ENCODE data around the gene RNF167.

The RNF167 gene

DNA sequence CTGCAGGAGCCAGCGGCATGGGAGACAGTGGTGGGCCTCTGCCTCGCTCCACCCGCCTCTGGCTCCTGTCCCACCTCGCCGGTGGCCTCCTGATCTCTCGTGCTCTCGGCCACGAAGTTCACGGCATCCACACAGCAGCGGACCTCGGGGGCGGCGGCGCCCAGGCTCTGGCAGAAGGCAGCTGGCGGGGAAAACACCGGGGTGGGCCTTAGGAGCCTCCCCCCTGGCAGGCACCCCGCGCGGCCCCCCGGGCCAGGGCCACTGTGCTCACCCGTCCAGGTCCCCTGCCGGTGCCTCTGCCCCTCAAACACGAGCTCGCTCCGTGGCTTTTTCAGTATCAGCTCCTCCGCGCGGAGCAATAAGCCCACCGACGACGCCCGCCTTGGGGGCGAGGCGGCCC, 41.1 kb upstream of the RNF167 start:
- peak overlapping the region; percentile 54 for H3K4me3 ChIP-seq (replicated peaks in 1 of 2; ENCODE audit: low read depth in 2 of 2, low read length in 2 of 2)

DNA sequence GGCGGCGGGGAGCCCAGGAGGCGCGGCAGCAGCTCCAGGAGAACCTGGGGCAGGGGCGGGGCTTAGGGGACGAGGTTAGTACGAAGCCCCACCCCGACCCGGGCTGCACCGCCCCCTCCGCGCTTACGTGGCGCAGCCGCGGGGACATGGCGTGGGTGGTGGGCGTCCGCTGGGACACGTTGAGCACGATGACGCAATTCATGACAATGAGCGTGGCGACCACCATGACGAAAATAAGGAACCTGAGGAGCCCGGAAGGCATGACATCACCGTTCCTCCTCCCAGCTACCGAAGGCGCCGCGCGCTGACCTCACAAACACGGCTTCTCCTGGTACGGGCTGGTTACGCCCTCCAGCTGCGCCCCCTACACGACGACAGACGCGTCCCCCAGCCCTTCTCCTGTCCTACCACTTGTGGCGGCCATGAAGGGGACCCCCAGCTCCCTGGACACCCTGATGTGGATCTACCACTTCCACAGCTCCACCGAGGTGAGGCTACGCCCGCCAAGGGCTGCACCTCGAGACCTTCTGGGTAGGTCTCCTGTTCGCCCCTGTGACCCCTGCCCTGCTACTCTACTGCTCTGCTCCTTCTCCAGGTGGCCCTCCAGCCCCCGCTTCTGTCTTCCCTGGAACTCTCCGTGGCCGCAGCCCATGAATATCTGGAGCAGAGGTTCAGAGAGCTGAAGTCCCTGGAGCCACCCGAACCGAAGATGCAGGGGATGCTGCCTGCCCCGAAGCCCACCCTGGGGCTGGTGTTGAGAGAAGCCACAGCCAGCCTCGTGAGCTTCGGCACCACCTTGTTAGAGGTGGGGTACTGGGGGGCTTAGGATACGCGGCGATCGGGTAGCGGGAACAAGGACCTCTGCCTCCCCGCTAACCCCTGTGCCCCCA, 40.5 kb upstream of the RNF167 start, which contains the start of gene C17orf107:
Gene C17orf107 (plus strand): TSS at position 196 of the 890 bp plus-strand sequence. CDS start 227 bp downstream, at position 423.
- peak; percentile 79 to 88 for DNase-seq (ENCODE audit: low read depth in 2 of 2)
- TF ChIP-seq CTCF (IDR thresholded peaks at IDR 0.05; ENCODE audit: low read depth, low read length), result no peak
- H3K4me3 ChIP-seq (replicated peaks in 1 of 2; ENCODE audit: low read depth in 2 of 2, low read length in 2 of 2), result peak within 1 kb of the TSS; percentile 54

More for the DNA sequence above, 41.1 kb upstream of the RNF167 start:
- TF ChIP-seq CTCF (IDR thresholded peaks at IDR 0.05; ENCODE audit: low read depth, low read length), result no peak
- no peak for DNase-seq (ENCODE audit: low read depth in 2 of 2)

DNA sequence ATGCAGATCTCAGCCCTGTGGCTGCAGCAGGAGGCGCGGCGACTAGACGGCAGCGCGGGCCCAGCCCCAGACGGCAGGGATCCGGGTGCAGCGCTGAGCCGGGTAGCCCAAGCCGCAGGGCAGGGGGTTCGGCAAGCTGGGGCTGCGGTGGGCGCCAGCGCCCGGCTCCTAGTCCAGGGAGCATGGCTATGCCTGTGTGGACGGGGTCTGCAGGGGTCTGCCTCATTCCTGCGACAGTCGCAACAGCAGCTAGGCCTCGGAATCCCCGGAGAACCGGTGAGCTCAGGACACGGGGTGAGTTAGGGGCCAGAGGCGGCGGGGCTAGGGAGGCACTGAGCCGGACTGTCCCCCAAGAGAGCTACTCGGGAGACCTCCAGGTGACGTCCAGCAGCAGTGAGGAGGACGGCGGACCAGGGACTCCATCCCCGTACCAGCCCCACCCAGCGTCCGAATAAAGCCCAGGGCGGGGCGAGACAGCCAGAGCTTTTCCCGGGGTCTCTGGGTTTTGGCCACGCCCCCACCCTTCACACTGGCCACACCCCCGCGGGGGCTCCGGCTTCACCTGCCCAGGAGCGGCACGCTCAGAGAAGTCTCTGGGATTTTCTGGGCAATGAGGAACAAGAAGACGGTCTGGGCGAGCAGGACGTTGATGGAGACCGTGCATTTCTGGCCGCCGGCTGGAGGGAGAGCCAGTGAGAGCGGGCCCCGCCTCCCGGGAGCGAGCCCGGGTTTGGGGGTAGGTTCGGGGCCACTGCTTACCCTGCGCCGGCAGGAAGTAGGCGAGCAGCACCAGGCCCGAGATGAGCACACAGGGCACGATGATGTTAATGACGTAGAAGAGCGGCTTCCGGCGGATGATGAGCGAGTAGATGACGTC, 39.6 kb upstream of the RNF167 start:
- no peak for DNase-seq (ENCODE audit: low read depth in 2 of 2)
- peak overlapping the region in 1 of 2 donors; percentile 54 for H3K4me3 ChIP-seq (replicated peaks in 1 of 2; ENCODE audit: low read depth in 2 of 2, low read length in 2 of 2)
- no peak for TF ChIP-seq CTCF (IDR thresholded peaks at IDR 0.05; ENCODE audit: low read depth, low read length)

DNA sequence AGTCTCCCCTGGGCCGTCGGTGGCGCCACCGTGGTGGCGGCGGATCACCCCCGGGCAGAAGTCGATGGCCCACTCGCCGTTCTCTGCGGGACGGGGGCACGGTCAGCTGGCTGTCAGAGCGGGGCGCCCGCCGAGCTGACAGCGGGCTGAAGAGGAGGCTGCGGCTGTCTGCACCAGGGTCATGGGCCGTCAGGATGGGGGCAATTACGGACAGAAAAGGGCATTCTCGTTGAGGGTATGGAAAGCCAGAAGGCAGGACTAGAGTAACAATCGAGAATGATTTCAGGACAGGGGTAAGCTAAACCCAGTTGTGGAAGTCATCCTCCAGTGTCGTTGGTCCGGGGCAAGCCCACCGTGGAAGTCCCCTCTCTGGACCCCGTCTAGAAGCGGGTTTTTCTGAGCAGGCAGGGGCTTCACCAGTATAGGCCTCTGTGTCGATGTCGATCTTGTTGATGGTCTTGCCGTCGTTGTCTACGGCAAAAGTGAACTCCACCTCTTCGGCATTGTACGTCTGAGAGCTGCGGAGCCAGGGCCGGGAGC, 38.9 kb upstream of the RNF167 start:
- no peak for DNase-seq (ENCODE audit: low read depth in 2 of 2)
- H3K4me3 ChIP-seq (replicated peaks in 1 of 2; ENCODE audit: low read depth in 2 of 2, low read length in 2 of 2), result no peak overlapping the region
- no peak for TF ChIP-seq CTCF (IDR thresholded peaks at IDR 0.05; ENCODE audit: low read depth, low read length)

DNA sequence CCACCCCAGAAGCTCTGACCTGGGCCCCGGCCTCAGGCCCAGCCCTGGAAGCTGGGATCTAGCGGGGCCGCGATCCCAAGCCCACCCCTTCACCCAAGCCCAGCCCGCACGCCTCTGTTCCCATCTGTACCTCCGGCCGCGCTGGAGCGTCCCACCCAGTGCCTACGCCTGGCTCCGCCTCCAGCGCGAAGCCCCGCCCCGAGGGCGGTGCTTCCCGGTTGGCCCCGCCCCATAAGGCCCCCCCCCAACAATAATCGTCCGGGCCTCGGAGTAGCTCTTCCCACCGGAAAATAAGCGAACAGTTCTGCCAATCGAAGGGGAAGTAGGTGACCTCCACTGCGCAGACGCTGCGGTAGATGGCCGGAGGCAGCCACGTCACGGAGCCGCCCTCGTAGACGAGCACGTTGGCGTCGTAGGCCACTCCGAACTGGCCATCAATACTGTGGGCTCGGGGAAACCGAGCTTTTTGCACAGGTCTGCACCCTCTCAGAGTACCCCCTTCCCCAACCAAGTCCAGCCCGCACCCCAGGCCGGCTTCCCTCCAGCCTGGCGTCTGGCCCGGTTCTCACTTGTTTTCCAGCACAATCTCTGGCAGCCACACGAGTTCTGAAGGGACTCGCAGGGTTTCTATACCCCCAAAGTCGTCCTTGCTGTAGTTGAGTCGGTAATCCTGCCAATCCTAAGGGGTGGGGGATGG, 38.3 kb upstream of the RNF167 start:
- TF ChIP-seq CTCF (IDR thresholded peaks at IDR 0.05; ENCODE audit: low read depth, low read length), result no peak

GRCh38 chr17:4902540-4902939, 37.5 kb upstream of the RNF167 start:
- no peak for TF ChIP-seq CTCF (IDR thresholded peaks at IDR 0.05; ENCODE audit: low read depth, low read length)
- DNase-seq (ENCODE audit: low read depth in 2 of 2), result no peak
- no peak overlapping the region for H3K4me3 ChIP-seq (replicated peaks in 1 of 2; ENCODE audit: low read depth in 2 of 2, low read length in 2 of 2)

More for the DNA sequence above, 38.3 kb upstream of the RNF167 start:
- H3K4me3 ChIP-seq (replicated peaks in 1 of 2; ENCODE audit: low read depth in 2 of 2, low read length in 2 of 2), result no peak overlapping the region
- DNase-seq (ENCODE audit: low read depth in 2 of 2), result no peak
